ENCODE results near the gene PLEKHM2.

PLEKHM2 gene

DNA sequence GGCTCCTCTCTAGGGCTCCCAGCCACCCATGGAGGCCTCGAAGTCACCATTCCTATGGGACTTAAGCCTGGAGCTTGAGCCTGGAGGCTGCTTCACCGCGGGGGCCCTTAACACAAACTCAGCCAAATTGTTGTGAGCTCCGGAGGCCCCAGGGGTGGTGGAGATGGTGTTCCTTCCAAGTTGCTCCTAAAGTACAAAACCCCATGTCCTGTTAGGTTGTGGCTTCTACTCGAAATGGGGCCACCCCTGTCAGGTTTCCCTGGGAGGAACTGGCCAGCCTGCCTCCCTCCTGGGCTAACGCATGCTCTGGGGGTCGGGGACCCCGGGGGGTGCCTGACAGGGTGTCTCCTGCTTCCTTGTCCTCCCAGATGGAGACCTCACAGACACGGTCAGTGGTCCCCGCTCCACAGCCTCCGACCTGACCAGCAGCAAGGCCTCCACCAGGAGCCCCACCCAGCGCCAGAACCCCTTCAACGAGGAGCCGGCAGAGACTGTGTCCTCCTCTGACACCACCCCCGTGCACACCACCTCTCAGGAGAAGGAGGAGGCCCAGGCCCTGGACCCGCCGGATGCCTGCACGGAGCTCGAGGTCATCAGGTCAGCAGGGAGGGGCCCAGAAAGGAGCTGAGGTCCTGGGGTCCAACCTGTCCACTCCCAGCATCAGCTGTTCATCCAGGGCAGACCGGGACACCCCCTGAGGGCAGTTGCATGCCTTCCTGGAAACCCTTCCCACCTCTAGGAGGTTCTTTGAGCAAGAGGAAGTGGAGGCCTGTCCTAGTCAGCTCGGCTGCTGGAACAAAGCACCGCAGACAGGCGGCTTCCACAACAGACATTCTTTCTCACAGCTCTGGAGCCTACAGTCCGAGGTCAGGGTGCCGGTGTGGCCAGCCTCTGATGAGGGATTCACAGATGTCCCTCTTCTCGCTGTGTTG lies 41.1 kb downstream of the PLEKHM2 start:
- DNase-seq: no peak

DNA sequence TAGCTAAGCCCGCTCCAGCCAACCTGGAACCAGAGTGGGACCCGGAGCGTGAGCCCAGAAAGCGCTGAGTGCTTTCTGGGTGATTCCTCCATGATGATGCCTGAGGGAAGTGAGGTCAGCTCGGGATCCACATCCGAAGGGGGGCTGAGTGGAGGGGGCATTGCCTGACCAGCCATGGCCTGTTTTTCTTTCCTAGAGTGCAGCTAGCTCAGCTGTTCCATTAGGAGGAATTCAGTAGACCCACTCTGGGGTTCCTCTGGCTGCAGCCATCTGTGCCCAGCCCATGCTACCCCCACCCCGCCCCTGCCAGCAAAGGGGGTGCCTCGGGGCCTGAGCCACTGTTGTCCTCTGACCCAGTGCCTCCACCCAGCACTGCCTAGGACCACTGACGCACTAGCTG lies 42.4 kb downstream of the PLEKHM2 start:
- DNase-seq: no peak

DNA sequence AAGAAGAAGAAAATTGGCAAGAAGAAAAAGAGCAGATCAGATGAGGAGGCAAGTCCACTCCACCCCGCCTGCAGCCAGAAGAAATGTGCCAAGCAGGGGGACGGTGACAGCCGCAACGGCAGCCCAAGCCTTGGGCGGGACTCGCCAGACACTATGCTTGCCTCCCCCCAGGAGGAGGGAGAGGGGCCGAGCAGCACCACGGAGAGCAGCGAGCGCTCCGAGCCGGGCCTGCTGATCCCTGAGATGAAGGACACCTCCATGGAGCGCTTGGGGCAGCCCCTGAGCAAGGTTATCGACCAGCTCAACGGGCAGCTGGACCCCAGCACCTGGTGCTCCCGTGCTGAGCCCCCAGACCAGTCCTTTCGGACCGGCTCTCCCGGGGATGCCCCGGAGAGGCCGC lies 42.9 kb downstream of the PLEKHM2 start:
- no peak for DNase-seq

DNA sequence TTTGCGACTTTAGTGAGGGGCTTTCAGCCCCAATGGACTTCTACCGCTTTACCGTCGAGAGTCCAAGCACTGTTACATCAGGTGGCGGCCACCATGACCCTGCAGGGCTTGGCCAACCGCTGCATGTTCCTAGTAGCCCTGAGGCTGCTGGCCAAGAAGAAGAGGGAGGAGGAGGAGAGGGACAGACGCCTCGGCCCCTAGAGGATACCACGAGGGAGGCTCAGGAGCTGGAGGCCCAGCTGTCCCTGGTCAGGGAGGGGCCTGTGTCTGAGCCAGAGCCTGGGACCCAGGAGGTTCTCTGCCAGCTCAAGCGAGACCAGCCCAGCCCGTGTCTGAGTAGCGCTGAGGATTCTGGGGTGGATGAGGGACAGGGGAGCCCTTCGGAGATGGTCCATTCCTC lies 43.3 kb downstream of the PLEKHM2 start:
- no peak for DNase-seq

DNA sequence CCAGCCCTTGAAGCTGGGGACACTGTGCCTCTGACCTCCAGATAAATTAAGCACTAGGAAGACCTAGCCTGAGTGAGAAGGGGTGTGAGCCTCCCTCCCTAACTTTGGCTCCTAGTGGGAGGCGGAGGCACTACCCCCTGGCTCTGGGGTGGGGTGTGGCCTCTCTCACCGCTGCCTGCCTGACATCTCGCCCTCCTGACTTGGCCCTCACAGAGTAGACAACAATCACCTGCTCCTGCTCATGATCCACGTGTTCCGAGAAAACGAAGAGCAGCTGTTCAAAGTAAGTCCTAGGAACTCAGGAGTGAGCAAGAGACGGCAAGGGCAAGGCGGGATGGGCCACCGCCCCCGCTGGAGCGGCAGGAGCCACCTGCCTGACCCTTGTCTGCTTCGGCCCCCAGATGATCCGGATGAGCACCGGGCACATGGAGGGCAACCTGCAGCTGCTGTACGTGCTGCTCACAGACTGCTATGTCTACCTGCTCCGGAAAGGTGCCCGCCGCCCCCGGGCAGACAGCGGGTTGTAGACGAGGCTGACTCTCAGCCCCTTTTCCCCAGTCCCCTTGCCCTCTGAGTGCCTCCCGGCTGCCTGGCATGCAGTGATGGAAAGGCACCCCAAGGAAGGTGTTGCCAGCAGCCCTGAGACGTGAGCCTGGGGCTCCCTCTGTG lies 43.9 kb downstream of the PLEKHM2 start:
- no peak for DNase-seq

DNA sequence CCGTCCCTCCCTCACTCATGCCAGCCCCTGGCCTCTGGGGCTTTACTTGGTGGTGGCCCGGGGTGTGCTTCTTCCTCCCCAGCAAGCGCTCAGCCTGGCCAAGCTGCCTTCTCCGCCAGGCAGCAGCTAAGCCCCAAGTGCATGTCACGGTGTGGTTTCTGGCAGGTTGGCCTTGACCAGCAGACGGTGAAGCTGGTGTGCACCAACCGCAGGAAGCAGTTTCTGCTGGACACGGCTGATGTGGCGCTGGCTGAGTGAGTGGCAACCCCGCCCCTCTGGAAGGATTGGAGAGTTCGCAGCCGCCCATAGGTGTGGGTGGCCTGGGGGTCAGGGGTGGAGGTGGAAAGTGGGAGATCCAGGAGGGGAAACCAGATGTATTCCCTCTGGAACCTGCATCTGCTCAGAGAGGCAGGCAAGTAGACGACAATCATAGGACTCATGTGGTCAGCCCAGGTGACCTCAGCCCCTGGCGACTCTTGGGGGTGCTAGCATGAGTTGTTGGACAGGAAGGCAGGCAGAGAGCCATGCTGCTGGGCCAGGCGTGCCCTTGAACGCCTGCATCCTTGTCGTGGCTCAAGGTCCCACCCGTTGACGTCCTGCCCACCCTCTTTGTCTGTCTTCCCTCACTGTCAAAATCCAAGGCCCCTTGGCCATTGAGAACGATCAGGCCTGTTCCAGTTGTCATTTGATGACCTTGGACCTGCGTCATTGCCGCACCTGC lies 45.0 kb downstream of the PLEKHM2 start:
- DNase-seq: no peak

DNA sequence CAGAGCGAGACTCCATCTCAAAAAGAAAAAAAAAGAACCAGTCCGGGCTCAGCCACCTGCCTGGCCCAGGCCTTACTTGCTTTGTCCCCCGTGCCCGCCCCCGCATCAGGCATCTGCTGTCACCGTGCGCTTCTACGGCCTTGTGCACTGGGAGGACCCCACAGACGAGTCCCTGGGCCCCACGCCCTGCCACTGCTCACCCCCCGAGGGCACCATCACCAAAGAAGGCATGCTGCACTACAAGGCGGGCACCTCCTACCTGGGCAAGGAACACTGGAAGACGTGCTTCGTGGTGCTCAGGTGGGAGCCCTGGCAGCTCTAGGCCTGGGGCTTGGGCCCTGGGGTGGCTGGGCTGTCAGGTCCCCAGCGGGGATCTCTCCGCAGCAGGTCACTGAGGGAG lies 46.3 kb downstream of the PLEKHM2 start:
- DNase-seq: no peak

DNA sequence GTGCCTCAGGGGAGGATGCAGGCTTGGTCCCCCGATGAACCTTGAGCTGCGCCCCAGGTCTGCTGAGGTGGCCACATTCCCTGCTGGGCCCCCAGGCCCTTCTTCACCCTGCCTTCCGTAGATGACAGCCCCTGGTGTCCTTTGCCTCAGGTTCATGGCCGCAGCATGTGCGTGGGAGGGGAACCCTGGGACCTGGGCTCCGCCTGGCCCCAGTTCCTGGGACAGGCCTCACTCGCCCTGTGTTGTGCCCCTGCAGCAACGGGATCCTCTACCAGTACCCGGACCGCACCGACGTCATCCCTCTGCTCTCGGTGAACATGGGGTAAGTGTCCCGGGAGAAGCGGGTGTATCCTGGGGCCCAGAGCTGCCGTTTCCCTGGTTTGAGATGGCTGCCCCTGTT lies 46.8 kb downstream of the PLEKHM2 start:
- no peak for DNase-seq

DNA sequence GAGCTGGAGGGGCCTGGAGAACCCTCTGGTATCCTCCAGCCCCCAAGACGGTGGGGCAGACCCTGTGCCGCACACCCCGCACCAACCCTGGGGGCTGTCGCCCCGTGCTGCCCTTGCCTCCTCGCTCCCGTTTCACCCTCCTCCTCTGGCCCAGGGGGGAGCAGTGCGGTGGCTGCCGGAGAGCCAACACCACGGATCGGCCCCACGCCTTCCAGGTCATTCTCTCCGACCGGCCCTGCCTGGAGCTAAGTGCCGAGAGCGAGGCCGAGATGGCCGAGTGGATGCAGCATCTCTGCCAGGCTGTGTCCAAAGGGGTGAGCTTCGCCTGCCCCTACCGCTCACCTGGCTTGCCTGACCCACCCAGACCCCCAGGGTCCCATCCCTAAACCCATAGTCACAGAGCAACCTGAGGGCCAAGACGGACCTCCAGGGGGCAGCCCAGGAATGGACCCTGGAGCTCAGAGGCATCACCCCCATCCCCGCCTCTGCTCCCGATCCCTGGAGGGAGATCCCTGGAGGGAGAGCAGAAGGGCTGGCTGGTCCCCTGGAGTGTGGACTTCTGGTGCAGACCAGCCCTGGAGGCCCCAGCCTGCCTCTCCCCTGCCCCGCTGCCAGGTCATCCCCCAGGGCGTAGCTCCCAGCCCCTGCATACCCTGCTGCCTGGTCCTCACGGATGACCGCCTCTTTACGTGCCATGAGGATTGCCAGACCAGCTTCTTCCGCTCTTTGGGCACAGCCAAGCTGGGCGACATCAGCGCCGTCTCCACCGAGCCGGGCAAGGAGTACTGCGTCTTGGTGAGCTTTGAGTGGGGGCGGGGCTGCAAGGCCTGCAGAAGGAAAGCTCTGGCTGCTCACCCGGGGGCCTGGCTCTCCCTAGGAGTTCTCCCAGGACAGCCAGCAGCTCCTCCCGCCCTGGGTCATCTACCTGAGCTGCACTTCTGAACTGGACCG lies 47.9 kb downstream of the PLEKHM2 start:
- no peak for DNase-seq

DNA sequence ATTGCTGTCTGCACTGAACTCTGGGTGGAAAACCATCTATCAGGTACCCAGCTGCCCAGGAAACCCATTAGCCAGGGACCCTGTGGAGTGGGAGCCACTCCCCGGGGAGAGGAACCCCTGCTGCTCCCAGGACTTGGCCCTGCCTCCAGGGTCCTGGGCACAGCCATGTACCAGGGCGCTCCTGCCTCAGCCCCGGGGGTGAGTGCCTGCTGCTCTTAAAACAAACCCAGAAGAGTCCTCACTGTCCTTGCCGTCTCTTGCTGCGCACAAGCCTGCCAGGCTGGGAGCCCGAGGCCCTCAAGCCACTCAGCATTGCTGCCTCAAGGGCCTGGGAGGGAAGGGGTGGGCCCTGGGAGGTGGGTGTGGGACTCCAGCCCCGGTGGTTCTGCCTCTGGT lies 48.6 kb downstream of the PLEKHM2 start:
- no peak for DNase-seq

DNA sequence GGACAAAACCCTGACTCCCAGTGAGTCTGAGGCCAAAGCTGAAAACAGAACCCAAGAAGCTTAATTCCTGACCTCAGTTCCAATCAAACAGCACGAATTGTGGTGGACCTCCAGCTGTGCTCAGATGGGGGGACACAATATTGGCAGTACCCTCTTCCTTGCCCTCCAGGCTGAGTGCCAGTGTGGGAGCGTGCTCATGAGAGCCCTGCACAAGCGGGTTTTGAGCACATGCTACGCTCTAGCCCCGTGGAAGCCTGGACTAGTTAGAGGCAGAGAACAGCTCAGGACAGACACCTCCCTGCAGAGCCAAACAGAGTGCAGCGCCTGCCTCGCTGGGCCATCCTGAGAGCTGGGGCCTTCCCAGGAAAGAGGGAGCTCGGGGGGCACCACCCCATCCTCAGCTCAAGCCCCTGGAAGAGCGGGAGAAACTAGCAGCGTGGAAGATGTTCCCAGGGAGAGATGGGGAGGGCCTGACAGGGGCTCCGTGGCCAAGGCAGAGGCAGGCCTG lies 49.2 kb downstream of the PLEKHM2 start:
- DNase-seq: no peak

DNA sequence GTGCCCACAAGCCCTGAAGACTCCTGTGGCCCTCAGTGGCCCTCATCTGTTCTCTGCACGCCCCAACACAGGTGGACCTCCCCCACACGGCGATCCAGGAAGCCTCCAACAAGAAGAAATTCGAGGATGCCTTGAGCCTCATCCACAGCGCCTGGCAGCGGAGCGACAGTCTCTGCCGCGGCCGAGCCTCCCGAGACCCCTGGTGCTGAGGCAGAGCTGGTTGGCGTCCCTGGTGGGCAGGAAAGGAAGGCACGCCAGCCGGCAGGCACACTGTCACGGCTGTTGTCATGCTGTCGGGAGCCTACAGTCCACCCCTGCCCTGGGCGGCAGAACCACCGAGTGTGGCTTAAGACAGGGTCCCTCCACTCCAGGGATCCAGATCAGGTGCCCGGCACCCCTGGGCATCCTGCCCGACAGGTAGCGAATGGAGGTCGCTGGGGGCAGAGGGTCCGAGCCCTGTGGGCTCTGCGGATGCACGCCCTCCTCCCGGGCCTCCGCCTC lies 49.7 kb downstream of the PLEKHM2 start:
- no peak for DNase-seq

DNA sequence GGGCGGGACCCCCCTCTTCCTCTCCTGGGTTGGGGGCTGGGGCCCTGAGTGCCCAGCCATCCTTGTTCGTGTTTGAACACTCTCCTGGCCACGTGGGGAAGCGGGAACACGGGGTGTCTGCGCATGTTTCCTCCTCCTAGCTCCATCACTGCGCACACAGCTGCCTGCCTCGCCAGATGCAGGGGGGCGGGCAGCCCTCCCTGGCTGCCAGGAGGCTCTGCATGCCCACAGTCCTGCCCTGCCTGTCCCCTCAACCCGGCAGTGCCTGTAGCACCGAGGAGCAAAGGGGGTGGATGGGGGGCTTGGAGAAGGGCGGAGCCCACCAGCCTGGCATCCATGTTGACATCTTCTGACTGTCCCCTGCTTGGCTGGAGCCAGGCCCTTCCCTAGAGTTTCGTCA lies 50.2 kb downstream of the PLEKHM2 start:
- no peak for DNase-seq

DNA sequence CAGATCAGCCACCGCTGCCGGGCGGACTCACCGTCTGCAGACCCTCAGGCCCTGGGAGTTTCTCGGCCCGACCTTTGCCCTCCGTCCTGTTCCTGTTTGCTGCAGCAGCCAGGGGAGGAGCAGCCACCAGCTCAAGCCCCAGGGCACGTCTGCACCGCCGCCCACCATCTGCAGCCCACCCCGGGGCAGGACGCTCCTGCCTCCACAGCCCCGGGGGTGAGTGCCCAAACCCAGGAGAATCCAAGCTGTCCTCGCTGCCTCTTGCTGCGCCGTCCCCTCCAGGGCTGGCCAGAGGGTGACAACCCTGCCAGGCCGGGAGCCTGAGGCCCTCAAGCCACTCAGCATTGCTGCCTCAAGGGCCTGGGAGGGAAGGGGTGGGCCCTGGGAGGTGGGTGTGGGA lies 50.8 kb downstream of the PLEKHM2 start:
- no peak for DNase-seq

DNA sequence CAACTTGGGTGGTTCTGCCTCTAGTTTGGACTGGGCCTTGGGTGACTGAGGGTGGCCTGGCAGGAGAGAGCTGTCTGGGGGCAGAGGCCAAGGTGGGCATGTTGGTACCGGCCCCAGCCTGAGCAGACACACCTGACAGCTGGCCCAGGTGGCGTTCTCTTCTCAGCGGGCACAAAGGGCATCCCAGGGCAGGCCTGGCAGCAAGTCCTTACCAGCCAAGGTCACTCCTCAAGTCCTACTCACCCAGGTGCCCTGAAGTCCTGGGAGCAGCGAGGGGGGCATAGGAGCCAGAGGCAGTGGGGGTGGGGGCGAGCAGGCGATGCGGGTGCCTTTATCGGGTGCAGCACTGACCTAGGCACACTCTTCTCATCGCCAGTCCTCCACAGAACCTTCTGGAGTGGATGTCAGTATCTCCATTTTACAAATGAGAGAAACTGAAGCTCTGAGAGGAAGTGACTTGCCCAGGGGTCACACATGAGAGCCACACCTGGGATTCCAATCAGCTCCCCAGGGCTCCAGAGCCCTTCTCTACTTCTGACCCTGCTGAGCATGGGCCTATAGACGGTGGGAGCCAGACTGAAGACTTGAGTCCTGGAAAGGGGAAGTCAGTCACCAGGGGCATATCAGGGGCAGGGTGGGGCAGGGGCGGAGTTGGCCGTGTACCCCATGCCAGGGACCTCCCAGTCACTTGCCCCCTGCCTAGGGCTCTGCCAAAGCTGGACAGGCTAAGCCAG lies 51.4 kb downstream of the PLEKHM2 start:
- DNase-seq: no peak

DNA sequence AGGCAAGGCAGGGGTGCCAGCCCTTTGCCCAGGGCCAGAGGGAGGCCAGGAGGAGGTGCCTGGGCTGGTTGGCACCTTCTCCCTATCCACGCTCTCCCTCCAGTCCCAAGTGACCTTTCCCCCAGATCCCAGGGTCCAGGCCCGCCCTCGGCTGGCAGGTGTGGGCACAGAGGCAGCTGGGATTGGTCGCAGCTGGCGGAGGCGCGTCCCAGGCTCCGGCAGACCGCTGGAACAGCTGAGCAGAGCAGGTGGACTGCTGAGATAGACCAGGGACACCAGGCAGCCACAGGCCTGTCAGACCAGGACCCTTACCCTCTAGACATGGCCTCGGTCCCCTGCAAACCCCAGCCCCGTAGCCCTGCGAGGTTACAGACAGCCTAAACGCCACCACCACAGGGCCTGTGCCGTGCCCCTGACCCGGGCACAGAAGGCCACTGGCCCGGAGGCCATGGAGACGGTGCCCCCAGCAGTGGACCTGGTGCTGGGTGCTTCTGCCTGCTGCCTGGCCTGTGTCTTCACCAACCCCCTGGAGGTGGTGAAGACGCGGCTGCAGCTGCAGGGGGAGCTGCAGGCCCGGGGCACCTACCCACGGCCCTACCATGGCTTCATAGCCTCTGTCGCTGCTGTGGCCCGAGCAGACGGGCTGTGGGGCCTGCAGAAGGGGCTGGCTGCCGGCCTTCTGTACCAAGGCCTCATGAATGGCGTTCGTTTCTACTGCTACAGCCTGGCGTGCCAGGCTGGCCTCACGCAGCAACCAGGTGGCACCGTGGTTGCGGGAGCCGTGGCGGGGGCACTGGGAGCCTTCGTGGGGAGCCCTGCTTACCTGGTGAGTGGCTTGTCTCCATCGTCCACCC lies 52.1 kb downstream of the PLEKHM2 start, which contains the start of gene SLC25A34:
SLC25A34 (plus strand) TSS at position 221 of the 854 bp plus-strand sequence; CDS start at position 449, 228 bp downstream.
- DNase-seq: no peak

DNA sequence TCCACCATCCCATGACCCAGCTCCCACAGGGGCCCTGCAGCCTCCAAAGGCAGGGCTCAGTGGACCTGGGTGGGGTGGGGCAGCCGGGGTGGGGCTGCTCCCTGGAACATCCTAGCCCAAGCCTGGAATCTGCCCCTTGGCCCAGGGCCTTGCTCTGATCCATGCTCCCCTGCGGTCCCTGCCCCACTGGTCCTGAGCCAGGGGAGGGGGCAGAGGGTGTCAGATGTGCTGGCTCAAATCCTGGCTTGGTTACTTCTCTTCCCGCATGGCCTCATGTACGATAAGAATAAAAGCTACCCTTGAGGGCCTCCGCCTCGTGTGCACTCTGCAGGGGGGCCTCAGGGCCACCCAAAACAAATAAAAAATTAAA lies 52.8 kb downstream of the PLEKHM2 start:
- no peak for DNase-seq

DNA sequence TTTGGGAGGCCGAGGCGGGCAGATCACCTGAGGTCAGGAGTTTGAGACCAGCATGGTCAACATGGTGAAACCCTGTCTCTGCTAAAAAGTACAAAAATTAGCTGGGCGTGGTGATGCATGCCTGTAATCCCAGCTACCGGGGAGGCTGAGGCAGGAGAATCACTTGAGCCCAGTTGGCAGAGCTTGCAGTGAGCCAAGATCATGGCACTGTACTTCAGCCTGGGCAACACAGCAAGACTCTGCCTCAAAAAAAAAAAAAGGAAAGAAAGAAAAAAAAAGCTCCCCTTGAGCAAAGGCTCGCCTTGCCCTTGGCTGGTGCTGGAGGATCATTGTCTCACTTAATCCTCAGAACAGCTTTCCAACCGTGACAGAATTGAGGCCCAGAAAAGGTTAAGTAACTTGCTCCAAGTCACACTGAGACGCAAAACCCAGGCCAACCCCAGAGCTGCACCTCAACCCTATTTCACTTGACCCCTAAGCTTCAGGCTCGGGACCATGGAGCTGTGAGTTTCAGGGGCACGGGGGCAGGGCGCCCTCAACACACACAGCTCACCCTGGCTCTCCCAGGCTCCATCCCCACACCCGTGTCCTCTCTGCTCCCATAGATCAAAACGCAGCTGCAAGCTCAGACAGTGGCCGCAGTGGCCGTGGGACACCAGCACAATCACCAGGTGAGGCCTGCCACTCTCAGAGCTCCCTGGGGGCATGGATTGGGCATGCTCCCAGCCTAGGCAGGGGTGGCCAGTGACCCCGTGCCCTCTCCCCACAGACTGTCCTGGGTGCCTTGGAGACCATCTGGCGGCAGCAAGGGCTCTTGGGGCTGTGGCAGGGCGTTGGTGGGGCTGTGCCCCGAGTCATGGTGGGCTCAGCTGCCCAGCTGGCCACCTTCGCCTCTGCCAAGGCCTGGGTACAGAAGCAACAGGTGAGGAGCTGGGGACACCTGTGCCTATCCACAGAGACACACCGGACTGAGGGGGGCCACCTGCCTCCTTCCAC lies 53.5 kb downstream of the PLEKHM2 start:
- DNase-seq: no peak
